Endothelial cell of umbilical vein (primary cell): Measurements from ENCODE around the gene RTP1. TPM values are rescaled to one million over a fixed set of nuclear protein-coding genes. Genes with fewer than 3 reads are reported as not detected.

ENCODE experiments used
- BruUV-seq: library from RNA; stranded (reverse); fragments of 400-500 nt; replicated peaks from 2 replicates; lab custom pipeline; 2021; lab: Mats Ljungman, UMichigan
- CTCF ChIA-PET: fragments of 300-600, 350-600 bp; sonication (Branson Sonifier 250); formaldehyde crosslinking; loops from one replicate; lab custom pipeline; 2021; ENCODE audit warnings: antibody characterized with exemption, inconsistent platforms; lab: Charles Lee
- POLR2A ChIA-PET: fragments of 300-600, 350-600 bp; sonication (Branson Sonifier 250); formaldehyde crosslinking; loops from one replicate; lab custom pipeline; 2021; ENCODE audit warnings: antibody characterized with exemption, inconsistent platforms; lab: Charles Lee
- DNase-seq: peaks from one replicate; pipeline ENCODE4 v3.0.0-alpha.2; 2011; ENCODE audit warnings: low read depth, low spot score
- FAIRE-seq: peaks from 2 replicates; lab custom pipeline; 2011; peaks lifted over from hg19 to GRCh38; lab: Jason Lieb, UNC
- H2AFZ ChIP-seq: 2 replicates; pipeline ENCODE4 v1.6.0; 2012; ENCODE audit warnings: low read depth, low read length, control low read depth, inconsistent platforms
- H3K27ac ChIP-seq: 2 replicates; pipeline ENCODE4 v1.5.1; 2011; ENCODE audit warnings: low read depth, mild to moderate bottlenecking, control low read depth, low read length, moderate library complexity; ENCODE audit not compliant: insufficient read depth
- H3K27me3 ChIP-seq, 2 experiments: 2 replicates each; pipeline versions ENCODE4 v1.6.0 to v1.6.1; 2011; ENCODE audit warnings: low read length in 2 of 2, mixed read lengths in 1 of 2; ENCODE audit not compliant: control insufficient read depth in 2 of 2, insufficient read depth in 2 of 2
- H3K36me3 ChIP-seq, 2 experiments: 2 replicates in 1 of 2; 3 replicates in 1 of 2; pipeline ENCODE4 v1.5.1; 2011; ENCODE audit warnings: low read length in 2 of 2, mild to moderate bottlenecking in 1 of 2, moderate library complexity in 1 of 2; ENCODE audit not compliant: control insufficient read depth in 2 of 2, insufficient read depth in 2 of 2; ENCODE audit errors: extremely low read depth in 1 of 2
- H3K4me1 ChIP-seq: 3 replicates; pipeline ENCODE4 v1.5.1; 2011; ENCODE audit warnings: mild to moderate bottlenecking, low read length; ENCODE audit not compliant: control insufficient read depth, insufficient read depth; ENCODE audit errors: extremely low read depth
- H3K4me2 ChIP-seq: 2 replicates; pipeline ENCODE4 v1.6.1; 2011; ENCODE audit warnings: low read length, control low read depth, mixed read lengths; ENCODE audit not compliant: insufficient read depth
- H3K4me3 ChIP-seq, 3 experiments: fragments of 200-600 bp in 1 of 3; sonication (generic), shearing (Covaris generic) in 1 of 3; replicated peaks in 1 of 3; 2 replicates each; pipeline ENCODE4 v1.5.1; 2011 to 2016; ENCODE audit warnings: control low read depth in 3 of 3, low read length in 3 of 3, mild to moderate bottlenecking in 2 of 3, inconsistent platforms in 1 of 3, low read depth in 1 of 3, moderate library complexity in 1 of 3; ENCODE audit not compliant: insufficient read depth in 1 of 3
- H3K79me2 ChIP-seq: 2 replicates; pipeline ENCODE4 v1.6.0; 2012; ENCODE audit warnings: low read length, inconsistent platforms; ENCODE audit not compliant: control insufficient read depth, insufficient read depth
- H3K9ac ChIP-seq: replicated peaks from 2 replicates; pipeline ENCODE3; 2011; ENCODE audit warnings: low read length, control low read depth; ENCODE audit not compliant: insufficient read depth; ENCODE audit errors: extremely low read depth
- H3K9me1 ChIP-seq: replicated peaks from 3 replicates; pipeline ENCODE4 v1.6.0; 2011; ENCODE audit warnings: mild to moderate bottlenecking, low read length; ENCODE audit not compliant: control insufficient read depth, insufficient read depth; ENCODE audit errors: extremely low read depth
- H3K9me3 ChIP-seq: replicated peaks from 2 replicates; pipeline ENCODE4 v1.5.1; 2012; ENCODE audit warnings: low read length, inconsistent platforms; ENCODE audit not compliant: control insufficient read depth, insufficient read depth
- H4K20me1 ChIP-seq: replicated peaks from 2 replicates; pipeline ENCODE3; 2011; ENCODE audit warnings: mild to moderate bottlenecking, low read length; ENCODE audit not compliant: control insufficient read depth, insufficient read depth; ENCODE audit errors: extremely low read depth
- EZH2 ChIP-seq: IDR thresholded peaks from 2 replicates; pipeline ENCODE4 v1.6.1; 2012; ENCODE audit warnings: borderline replicate concordance, low read depth, mild to moderate bottlenecking, moderate library complexity, low read length, inconsistent platforms; ENCODE audit not compliant: severe bottlenecking
- FOS ChIP-seq: IDR thresholded peaks from 2 replicates; pipeline ENCODE4 v1.6.1; 2011; ENCODE audit warnings: mild to moderate bottlenecking, low read length, moderate library complexity, borderline replicate concordance; ENCODE audit not compliant: insufficient read depth
- GATA2 ChIP-seq: IDR thresholded peaks from 2 replicates; pipeline ENCODE4 v1.7.0; 2011; ENCODE audit warnings: low read depth, mild to moderate bottlenecking, moderate library complexity, mixed read lengths, low read length; ENCODE audit not compliant: insufficient read length, insufficient read depth
- MAX ChIP-seq: IDR thresholded peaks from 2 replicates; pipeline ENCODE4 v1.6.1; 2011; ENCODE audit not compliant: insufficient read depth, insufficient read length
- MYC ChIP-seq: IDR thresholded peaks from one replicate; pipeline ENCODE4 v1.6.1; 2011; ENCODE audit warnings: mild to moderate bottlenecking, low read depth, low read length
- POLR2AphosphoS5 ChIP-seq: IDR thresholded peaks from 2 replicates; pipeline ENCODE4 v1.6.1; 2012; ENCODE audit warnings: low read depth, mild to moderate bottlenecking, control low read depth, low read length, moderate library complexity; ENCODE audit not compliant: insufficient read depth
- dilution Hi-C: fragments of 300-500 bp; cut with MboI; formaldehyde crosslinking; loops from one replicate; pipeline ENCODE4 v1.15.0; 2019; ENCODE audit warnings: low sequenced_read_pairs; ENCODE audit not compliant: extremely low pct_ligation_motif_present
- intact Hi-C: fragments of 100-400 bp; cut with micrococcal nuclease; formaldehyde crosslinking; loops from one replicate; pipeline ENCODE4 v1.10.0; 2022
- polyA plus RNA-seq, 4 experiments: library from polyadenylated mRNA; depleted of rRNA in 3 of 4; stranded (reverse) in 3 of 4; unstranded in 1 of 4; fragments of >200 nt; gene quantifications; 2 replicates each; pipeline versions ENCODE4 v1.2.1 to v1.2.3, GENCODE V29; 2011 to 2012; ENCODE audit warnings: missing spikeins in 1 of 4
- total RNA-seq: library from RNA; stranded (reverse); gene quantifications from 2 replicates; pipeline ENCODE4 v1.2.3, GENCODE V29; 2021

RTP1 gene
- total and polyA plus RNA-seq, 2 donors (not counting 3 experiments of a cell fraction or from before 2014, with no cell fraction given), result not detected

DNA sequence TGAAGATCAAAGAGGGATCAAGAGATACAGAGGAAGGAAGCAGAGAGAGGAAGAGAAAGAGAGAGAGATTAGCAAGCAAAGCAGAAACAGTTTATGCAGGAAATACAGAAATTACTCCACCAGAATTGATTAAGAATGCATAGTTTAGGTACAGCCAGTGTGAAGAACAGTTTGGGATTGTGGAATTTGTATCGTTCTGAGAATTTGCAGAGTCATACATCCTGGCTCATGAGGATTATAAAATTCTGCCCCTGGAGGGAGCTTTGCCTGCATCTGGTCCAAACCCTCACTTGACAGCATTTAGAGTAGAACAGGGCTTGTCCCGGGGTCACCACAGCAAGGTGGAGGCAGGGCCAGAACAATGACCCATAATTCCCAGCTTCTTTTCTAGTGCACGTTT, 50.1 kb downstream of the RTP1 start:
- BruUV-seq, result no TSS peak
- TF ChIP-seq EZH2, result no peak
- no peak for TF ChIP-seq GATA2
- no peak for TF ChIP-seq MAX
- no peak for TF ChIP-seq POLR2AphosphoS5
- TF ChIP-seq FOS, result no peak
- TF ChIP-seq MYC, result no peak
- FAIRE-seq (no peak), DNase-seq (no peak)
- no peak overlapping the region for H3K27ac ChIP-seq
- no peak overlapping the region for H3K9ac ChIP-seq
- no peak overlapping the region for H3K4me3 ChIP-seq
- H3K79me2 ChIP-seq, result no peaks in the 10 kb centered on the region
- dilution Hi-C loops (no loop called here), intact Hi-C loops (no loop called here)
- no peaks in the 10 kb centered on the region for H3K9me3 ChIP-seq
- H4K20me1 ChIP-seq, result no peaks in the 10 kb centered on the region
- no peak overlapping the region for H2AFZ ChIP-seq
- H3K36me3 ChIP-seq, result no peaks in the 10 kb centered on the region
- H3K4me2 ChIP-seq, result no peak overlapping the region
- no peaks in the 10 kb centered on the region for H3K27me3 ChIP-seq
- POLR2A ChIA-PET, result no interaction called here
- CTCF ChIA-PET, result interaction anchor here (1.0 kb wide), 1 partner anchor 432 kb away, joined by 4 read pairs; no protein-coding TSS in a partner anchor
- H3K4me1 ChIP-seq, result no peaks in the 10 kb centered on the region
- H3K9me1 ChIP-seq, result no peaks in the 10 kb centered on the region

Other genes with a start within 250 kb of the RTP1 start
- gene RPL39L, start 58.0 kb upstream of the RTP1 start, total RNA-seq, result 16.8 and 22.3 TPM in 2 replicates
- gene RPL39L, start 58.0 kb upstream of the RTP1 start, polyA plus RNA-seq, result 11.2 and 14.3 TPM in 2 replicates
- 0.31 TPM in 1 of 2 replicates, not detected in the other for gene MASP1, start 94.3 kb downstream of the RTP1 start, total RNA-seq
- 0.50 and 0.75 TPM in 2 replicates for gene MASP1, start 94.3 kb downstream of the RTP1 start, polyA plus RNA-seq
- 0.22 TPM in 1 of 2 replicates, not detected in the other for gene RTP4, start 170.9 kb downstream of the RTP1 start, total RNA-seq
- gene RTP4, start 170.9 kb downstream of the RTP1 start, polyA plus RNA-seq, result 0.08 and 0.12 TPM in 2 replicates